IgD-negative memory B cell (primary cell): Measurements from ENCODE around the gene FOXA1. TPM values are rescaled to one million over a fixed set of nuclear protein-coding genes. Genes with fewer than 3 reads are reported as not detected.

ENCODE experiments used
- H3K27ac Mint-ChIP-seq, 3 donors: one replicate each; pipeline ENCODE4 v1.8.0; 2020 to 2022; ENCODE audit warnings: mild to moderate bottlenecking in 3 of 3, mixed read lengths in 3 of 3, moderate library complexity in 1 of 3
- H3K27me3 Mint-ChIP-seq: one replicate; pipeline ENCODE4 v1.8.0; 2021; ENCODE audit warnings: mixed read lengths
- H3K36me3 Mint-ChIP-seq: one replicate; pipeline ENCODE4 v1.8.0; 2020; ENCODE audit warnings: mild to moderate bottlenecking, mixed read lengths
- H3K4me1 Mint-ChIP-seq, 3 donors: one replicate each; pipeline ENCODE4 v1.8.0; 2020 to 2022; ENCODE audit warnings: mixed read lengths in 3 of 3, mild to moderate bottlenecking in 1 of 3
- H3K4me3 Mint-ChIP-seq, 4 donors: one replicate each; pipeline ENCODE4 v1.8.0; 2020 to 2022; ENCODE audit warnings: mild to moderate bottlenecking in 4 of 4, mixed read lengths in 4 of 4, moderate library complexity in 3 of 4
- H3K9me3 Mint-ChIP-seq, 3 donors: one replicate each; pipeline ENCODE4 v1.8.0; 2020 to 2021; ENCODE audit warnings: mixed read lengths in 3 of 3, mild to moderate bottlenecking in 1 of 3
- polyA plus RNA-seq: library from polyadenylated mRNA; unstranded; fragments of 300-500 nt; fragmentation: Illumina TruSeq; gene quantifications from one replicate; pipeline ENCODE4 v1.2.3, GENCODE V29; 2021

Gene FOXA1
- polyA plus RNA-seq, 1 donor from 2014 or later: not detected

DNA sequence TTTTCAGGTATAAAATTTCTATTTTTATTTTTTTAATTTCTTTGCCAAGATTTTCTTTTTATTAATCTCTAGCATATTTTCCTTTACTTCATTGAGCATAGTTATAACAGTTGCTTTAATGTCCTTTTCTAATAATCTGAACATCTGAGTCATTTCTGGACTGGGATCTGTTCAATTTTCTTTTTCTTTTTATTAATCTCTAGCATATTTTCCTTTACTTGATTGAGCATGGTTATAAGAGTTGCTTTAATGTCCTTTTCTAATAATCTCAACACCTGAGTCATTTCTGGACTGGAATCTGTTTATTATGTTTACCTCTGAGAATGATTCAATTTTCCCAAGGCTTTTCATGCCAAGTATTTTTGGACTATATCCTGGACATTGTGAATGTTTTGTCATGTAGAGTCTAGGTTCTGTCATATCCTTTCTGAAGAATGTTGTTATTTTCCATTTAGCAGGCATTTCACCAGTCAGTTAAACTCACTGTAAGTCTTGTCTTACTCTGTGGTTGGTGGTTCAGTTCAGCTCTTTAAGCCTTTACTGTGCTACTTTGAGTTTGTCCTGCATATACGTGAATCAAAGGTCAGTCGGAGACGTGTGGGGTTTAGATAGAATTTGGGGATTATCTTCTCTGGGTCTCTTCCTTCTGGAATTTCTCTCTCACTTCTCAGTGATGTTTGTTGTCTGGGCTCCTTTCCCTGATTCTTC lies 20.7 kb upstream of the FOXA1 start:
- Mint-ChIP-seq H3K4me3 (no peak overlapping the region), H3K27ac (no peak overlapping the region), H3K27me3 (peaks cover 4% of the 10 kb centered on the region), H3K9me3 (peaks cover 15 to 28% (median 24%) of the 10 kb centered on the region in 3 donors), H3K36me3 (no peaks in the 10 kb centered on the region), H3K4me1 (no peaks in the 10 kb centered on the region)

DNA sequence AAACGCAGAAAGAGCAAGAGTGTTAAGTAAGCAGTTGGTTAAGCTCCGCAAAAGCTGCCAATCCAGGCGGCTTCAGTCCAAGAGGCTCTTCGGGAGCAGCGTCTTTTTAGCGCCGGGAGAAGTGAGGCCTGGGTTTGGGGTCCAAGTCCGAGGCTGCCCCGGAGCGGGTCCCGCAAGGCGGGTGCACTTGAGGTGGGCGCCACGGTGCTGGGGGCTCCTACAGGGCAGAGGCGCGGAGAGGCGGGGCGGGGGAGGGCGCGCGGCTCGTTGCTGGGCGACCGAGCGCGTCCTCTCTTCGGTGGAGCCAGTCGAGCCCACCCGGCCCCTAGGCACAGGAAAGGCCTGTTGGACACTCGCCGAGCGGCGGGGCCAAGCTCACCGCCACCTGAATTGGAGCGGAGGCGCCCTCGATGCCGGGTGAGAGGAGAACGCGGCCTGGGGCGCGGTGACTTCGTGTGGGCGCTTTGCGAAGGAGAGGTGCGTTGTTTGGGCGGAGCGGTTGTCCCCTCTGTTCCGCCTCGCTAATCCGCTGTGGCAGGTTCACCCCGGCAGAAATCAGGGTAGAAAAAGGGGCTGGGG lies 16.0 kb upstream of the FOXA1 start:
- Mint-ChIP-seq H3K27ac (no peak overlapping the region), H3K36me3 (no peaks in the 10 kb centered on the region), H3K27me3 (peaks cover 4% of the 10 kb centered on the region), H3K4me3 (no peak overlapping the region), H3K4me1 (no peaks in the 10 kb centered on the region), H3K9me3 (peaks cover 15 to 23% (median 19%) of the 10 kb centered on the region in 3 donors)

DNA sequence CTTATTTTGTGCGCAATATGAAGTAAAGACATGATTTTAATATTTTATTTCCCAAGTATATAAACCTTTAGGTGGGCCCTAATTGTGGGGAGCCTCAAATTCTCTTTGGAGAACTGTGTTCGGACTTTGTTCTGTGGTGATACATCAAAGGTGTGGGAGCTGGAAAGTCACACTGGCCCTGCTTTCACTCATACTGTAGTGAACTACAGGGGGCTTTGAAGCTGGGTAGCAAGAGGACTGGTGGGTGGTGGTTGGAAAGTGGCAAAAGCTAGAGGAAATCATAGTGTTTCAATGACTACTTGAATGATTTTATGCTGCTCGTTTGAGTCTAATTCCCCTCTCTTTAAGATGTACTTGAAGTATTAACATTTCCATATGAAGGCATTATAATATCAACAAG lies 13.6 kb upstream of the FOXA1 start:
- Mint-ChIP-seq H3K4me1 (no peaks in the 10 kb centered on the region), H3K9me3 (peaks cover 8 to 14% (median 9%) of the 10 kb centered on the region in 3 donors), H3K4me3 (no peak overlapping the region), H3K27me3 (peaks cover 3% of the 10 kb centered on the region), H3K36me3 (no peaks in the 10 kb centered on the region), H3K27ac (no peak overlapping the region)

DNA sequence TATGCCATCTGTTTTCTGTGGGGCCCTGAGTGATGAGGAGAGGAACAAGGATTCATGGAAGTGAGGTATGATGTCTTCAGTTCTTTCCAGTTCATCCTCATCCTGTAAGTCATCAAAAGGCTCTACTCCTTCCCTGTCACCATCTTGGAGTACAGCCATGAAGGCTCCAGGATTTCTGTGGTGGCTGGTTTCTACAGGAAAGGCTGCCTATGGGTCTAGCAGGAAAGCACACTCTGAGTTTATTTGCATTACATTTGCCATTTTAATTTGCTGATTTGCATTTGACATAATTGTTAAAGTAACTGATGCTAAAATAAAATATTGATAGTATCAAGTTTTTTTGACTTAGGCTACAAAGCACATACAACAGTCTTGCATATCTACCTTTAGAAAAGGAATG lies 11.6 kb upstream of the FOXA1 start:
- no peaks in the 10 kb centered on the region for H3K36me3 Mint-ChIP-seq
- peaks cover 6 to 11% (median 9%) of the 10 kb centered on the region in 3 donors for H3K9me3 Mint-ChIP-seq
- no peak overlapping the region for H3K27ac Mint-ChIP-seq

DNA sequence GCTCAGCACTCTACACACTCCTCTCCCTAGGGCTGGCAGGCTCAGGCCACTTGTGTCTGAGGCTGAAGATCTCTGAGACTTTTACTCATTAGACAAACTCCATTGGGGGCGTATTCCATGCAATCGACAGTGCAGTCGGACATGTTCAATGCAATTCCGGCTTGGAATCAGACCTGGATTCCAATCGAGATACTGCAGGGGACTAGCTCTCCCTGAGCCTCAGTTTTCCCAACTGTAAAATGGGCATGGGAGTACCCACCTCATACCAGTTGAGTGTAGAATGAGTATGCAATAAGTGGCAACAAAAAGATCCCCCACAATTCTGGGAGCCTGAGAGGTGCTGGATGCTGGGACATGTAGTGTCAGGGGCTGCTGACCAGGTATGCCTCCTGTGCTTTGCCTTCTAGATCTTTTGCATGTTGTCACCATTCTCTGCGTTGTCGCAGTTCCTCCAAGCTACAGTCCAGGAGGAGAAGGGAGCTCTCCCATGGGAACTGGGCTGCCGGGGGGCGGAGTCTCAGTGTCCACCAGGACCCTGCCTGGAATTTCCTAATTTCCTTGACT lies 8.7 kb upstream of the FOXA1 start:
- Mint-ChIP-seq H3K36me3 (peaks cover 1% of the 10 kb centered on the region), H3K4me1 (no peaks in the 10 kb centered on the region), H3K9me3 (peaks cover 3 to 9% (median 5%) of the 10 kb centered on the region in 3 donors), H3K27ac (no peak overlapping the region), H3K27me3 (peaks cover 17% of the 10 kb centered on the region), H3K4me3 (peak overlapping the region in 1 of 4 donors; percentile 28)

More for the DNA sequence above, 11.6 kb upstream of the FOXA1 start:
- H3K4me1 Mint-ChIP-seq: no peaks in the 10 kb centered on the region
- peaks cover 4% of the 10 kb centered on the region for H3K27me3 Mint-ChIP-seq
- no peak overlapping the region for H3K4me3 Mint-ChIP-seq

DNA sequence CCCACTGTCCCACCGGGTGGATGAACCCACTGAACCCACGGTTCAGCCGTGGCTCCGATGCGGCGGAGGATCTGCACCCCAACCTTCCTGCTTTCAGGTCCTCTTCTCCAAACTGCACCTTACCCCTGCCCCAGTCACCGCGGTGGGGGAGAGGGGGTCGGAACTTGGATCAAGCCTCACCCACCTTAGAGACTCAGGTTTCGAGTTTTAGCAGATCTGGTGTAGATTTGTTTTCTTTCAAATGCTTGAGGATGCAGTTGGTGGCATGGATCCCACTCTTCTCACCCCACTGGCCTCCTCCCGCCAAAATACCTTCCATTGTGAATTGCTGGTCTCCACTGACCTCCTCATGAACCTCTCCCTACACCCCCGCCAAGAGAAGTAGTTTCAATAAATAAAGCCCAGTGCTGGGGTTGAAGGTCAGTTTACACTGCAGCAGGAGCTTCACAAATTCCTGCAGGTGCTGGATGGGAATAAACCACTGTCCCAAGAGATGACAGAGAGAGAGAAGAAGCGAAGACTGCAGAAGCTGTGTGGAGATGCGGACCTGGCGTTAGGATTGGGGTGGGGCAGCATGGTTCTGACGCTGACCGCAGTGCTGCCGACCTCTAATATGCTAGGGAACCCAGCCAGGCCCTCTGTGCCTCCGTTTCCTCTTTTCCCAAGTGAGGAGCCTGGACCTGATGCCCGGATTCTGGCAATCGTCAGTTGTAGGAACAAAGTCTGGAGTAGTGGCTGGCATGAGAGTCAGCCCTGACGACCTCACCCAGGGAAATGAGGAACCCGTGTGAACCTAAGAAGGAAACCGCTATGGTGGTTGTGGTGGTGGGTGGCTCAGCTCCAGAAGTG lies 7.8 kb upstream of the FOXA1 start:
- H3K4me3 Mint-ChIP-seq: no peak overlapping the region
- peaks cover 3 to 9% (median 5%) of the 10 kb centered on the region in 3 donors for H3K9me3 Mint-ChIP-seq
- H3K36me3 Mint-ChIP-seq: peaks cover 1% of the 10 kb centered on the region
- no peaks in the 10 kb centered on the region for H3K4me1 Mint-ChIP-seq
- no peak overlapping the region for H3K27ac Mint-ChIP-seq
- peaks cover 23% of the 10 kb centered on the region for H3K27me3 Mint-ChIP-seq

DNA sequence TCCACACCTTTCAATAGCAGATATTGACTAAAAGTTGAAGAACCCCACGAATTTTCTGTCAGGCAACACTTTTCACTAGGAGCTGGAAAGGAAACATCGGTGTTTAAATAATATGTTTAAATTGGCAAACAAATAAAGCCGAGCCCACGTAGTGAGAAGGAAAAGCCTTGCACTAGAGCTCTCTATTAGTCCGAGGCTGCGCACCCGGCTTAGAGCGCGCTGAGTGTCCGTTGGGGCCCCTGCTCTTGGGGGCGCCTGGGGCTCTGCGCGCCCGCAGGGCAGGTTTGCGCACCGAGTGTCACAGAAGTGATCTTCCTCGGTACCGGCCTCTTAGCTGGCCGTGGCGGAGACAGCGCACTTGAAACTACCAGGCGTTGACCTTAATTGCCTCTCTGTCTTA lies 6.8 kb upstream of the FOXA1 start:
- no peak overlapping the region for H3K4me3 Mint-ChIP-seq
- peaks cover 31% of the 10 kb centered on the region for H3K27me3 Mint-ChIP-seq
- peaks cover 1% of the 10 kb centered on the region for H3K36me3 Mint-ChIP-seq
- no peaks in the 10 kb centered on the region for H3K4me1 Mint-ChIP-seq
- peaks cover 3 to 12% (median 5%) of the 10 kb centered on the region in 3 donors for H3K9me3 Mint-ChIP-seq
- H3K27ac Mint-ChIP-seq: no peak overlapping the region

DNA sequence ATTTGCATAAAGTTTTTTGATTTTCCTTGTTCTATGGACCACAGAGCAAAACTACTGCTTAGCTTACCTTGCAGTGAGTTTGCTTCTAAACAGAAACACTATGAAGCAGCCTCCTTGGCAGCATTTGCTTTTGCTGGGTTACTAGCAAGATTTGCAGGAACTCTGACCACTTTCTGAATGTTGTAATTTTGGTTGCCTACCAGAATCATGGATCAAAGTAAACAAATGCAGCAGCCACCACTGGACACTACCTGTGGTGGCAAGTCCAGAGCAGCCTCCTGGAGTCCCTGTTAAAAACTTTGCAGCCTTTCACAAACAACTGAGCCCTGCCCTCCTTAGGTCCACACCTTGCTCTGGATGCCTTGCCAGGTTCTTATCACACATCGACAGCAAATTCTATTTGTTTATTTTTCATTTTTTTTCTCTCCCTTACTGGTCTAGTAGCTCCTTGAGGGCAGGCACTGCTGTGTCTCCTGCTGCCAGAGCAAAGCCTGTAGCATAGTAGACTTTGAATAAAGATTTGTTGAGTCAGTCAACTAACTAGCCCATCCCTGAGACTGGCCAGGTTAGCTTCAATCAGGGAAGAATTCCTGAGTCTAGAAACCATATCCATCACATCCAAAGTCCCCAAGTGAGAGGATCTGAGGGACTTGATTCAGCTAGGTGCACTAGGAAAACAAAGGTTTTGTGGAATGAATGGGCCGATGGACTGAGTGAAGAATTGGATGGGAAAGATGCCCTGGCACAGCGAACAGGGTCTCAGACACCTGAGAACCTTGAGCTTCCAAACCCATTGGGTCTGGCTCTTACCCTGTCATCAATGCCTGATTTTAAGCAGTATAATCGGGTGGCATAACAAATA lies 6.1 kb upstream of the FOXA1 start:
- no peak overlapping the region for H3K4me3 Mint-ChIP-seq
- H3K4me1 Mint-ChIP-seq: peaks cover 0 to 3% (median 0%) of the 10 kb centered on the region in 3 donors
- H3K27ac Mint-ChIP-seq: peak overlapping the region in 1 of 3 donors; percentile 59
- peaks cover 38% of the 10 kb centered on the region for H3K27me3 Mint-ChIP-seq
- H3K9me3 Mint-ChIP-seq: peaks cover 3 to 12% (median 6%) of the 10 kb centered on the region in 3 donors
- peaks cover 1% of the 10 kb centered on the region for H3K36me3 Mint-ChIP-seq

DNA sequence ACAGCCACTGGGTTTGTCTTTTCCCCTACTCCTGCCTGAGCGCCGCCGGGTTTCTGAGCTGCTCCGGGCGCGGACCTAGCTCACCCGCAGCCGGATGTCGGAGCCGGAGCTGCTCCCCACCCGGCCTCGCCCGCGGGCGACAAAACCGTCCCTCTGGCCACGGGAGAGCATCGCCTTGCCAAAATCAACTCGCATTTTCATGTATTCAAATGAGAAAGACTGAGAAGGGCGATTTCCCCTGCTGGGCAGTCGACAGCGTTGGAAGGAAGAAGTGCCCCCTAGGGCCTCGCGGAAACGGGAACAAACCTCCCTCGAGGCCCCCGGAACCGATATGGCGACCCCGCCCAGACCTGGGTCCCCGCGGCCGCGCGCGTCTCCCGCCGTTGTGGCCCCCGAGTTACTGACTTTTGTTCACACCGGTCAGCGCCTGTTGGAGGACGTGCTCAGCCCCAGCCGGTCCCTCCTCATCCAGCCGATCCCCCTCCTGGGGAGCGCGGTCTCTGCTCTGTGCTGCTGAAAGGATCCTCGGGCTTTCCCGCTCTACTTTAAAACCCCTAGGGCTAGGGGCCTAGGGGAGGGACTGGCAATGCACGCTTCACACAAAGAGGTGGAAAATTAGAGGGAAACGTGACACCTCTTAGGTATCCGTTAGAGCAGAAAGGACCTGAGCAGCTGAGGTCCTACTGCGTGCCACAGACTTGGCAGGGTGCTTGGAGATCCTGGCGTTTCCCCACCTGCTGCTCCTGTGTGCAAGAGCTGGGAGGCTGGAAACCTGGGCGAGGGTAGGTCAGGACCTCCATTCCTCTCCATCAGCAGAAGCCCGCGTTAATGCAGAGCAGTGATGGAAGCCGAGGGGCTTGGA lies 4.7 kb upstream of the FOXA1 start:
- Mint-ChIP-seq H3K27me3 (peaks cover 44% of the 10 kb centered on the region), H3K4me3 (no peak overlapping the region), H3K4me1 (peaks cover 0 to 5% (median 0%) of the 10 kb centered on the region in 3 donors), H3K27ac (no peak overlapping the region), H3K9me3 (peaks cover 3 to 14% (median 4%) of the 10 kb centered on the region in 3 donors), H3K36me3 (peaks cover 1% of the 10 kb centered on the region)

DNA sequence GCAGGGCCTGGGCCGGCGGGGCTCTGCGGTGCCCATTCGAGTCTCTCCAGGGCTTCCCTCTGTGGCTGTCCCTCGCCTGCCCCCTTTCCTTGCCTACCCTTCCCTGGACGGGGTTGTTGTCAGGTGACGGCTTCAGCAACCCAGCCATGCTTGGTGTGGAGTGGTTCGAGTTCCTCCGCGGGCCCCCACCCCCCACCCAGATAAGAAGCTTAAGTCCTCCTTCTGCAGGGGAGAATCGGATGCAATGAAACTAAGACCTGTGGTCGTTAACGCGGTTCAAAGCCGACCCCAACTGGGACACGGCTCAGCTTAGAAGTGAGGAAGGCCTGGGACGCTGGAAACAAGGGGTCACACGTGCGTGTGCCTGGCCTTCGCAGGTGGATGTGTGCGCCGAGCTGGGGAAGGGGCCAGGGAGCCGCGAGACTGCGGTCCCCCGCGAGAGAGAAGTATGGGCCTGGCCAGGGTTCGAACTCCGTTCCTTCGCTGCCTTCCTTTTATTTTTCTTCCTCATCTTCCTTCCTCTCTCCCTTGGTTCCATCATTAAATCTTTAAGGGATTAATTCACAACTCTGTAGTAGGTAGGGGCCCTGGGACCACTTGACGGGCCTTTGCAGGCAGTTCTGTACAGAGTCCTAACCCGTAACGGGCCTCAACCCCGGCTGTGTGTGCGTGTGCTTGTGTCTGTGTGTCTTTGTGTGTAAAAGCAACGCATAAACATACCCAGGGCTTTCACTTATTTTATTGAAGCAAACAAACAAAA lies 3.9 kb upstream of the FOXA1 start:
- H3K27ac Mint-ChIP-seq: peak overlapping the region in 1 of 3 donors; percentile 84
- no peak overlapping the region for H3K4me3 Mint-ChIP-seq
- peaks cover 3 to 13% (median 4%) of the 10 kb centered on the region in 3 donors for H3K9me3 Mint-ChIP-seq
- H3K4me1 Mint-ChIP-seq: peaks cover 0 to 7% (median 4%) of the 10 kb centered on the region in 3 donors
- peaks cover 1% of the 10 kb centered on the region for H3K36me3 Mint-ChIP-seq
- peaks cover 49% of the 10 kb centered on the region for H3K27me3 Mint-ChIP-seq

DNA sequence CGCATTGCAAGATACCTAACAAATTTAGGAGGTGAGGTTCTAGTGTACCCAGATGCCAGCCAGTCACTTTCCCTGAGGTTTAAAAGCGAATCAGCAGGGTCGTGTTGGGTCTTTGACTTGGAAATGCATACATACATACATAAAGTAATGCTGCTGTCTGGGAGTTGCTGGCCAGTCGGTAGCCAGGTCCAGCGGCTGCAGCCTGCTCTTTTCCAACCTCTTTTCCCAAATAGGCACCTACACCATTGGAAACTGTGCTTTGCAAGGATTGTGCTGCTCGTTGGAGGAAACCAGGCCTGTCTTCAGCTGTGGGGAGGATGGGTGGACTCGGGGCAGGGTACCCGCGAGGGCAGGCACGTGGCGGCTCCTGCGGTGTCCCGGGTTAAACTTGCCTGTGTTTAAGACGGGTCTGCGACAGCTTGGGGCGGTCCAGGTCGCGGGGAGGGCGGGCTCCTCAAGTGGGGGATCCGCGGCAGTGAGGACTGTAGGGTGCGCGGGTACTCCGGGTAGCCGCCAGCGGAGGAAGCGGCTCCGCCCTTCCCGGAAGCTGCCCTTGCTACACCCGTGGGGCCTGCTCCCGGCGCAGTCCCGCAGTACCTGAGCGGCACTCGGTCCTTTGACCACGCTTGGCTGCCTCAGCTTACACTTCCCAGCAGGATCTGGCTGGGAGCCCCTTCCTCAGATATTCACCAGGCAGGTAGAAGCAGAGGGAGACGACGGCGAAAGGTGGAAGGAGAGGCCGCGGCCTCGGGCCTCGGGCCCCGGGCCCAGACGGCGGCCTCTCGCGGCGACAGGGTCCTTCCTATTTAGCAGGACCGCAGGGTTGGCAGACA lies 3.1 kb upstream of the FOXA1 start:
- Mint-ChIP-seq H3K27ac (no peak overlapping the region), H3K27me3 (peaks cover 52% of the 10 kb centered on the region), H3K9me3 (peaks cover 3 to 14% (median 4%) of the 10 kb centered on the region in 3 donors), H3K36me3 (peaks cover 1% of the 10 kb centered on the region), H3K4me1 (peaks cover 0 to 7% (median 4%) of the 10 kb centered on the region in 3 donors), H3K4me3 (no peak overlapping the region)

DNA sequence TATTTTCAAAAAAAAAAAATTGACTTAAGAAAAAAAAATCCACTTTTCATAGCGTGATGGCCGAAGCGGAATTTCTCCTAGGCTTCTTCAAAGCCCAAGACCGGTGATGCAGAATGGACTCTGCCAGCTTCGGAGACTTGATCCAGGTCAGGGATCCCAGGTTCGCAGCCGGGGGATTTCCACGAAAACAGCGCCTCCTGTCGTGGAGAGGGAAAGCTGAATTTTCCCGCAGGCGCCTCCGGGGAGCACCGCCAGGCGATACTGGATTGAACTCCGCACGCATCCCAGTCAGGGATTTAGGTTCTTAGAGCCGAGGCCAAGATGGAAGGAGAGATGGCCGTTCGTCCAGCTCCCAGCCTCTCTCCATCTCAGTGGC lies 2.5 kb upstream of the FOXA1 start:
- Mint-ChIP-seq H3K27ac (peak overlapping the region in 1 of 3 donors; percentile 35), H3K27me3 (peaks cover 57% of the 10 kb centered on the region), H3K4me1 (peaks cover 0 to 7% (median 4%) of the 10 kb centered on the region in 3 donors), H3K36me3 (peaks cover 1% of the 10 kb centered on the region), H3K4me3 (no peak overlapping the region), H3K9me3 (peaks cover 0 to 11% (median 4%) of the 10 kb centered on the region in 3 donors)
